NCI-H526 treated with DMSO at 0.1 percent for 48 hours (cell line): ENCODE data around the gene DYTN.
"Not testable (repeated sequence)": the region's sequence is repeated elsewhere in the genome, so short reads cannot be mapped to it uniquely, and the experiment has no call there.

Experiments
- DNase-seq: peaks from one replicate; lab custom pipeline; 2025; lab: John Stamatoyannopoulos, UW

DYTN gene, protein sequence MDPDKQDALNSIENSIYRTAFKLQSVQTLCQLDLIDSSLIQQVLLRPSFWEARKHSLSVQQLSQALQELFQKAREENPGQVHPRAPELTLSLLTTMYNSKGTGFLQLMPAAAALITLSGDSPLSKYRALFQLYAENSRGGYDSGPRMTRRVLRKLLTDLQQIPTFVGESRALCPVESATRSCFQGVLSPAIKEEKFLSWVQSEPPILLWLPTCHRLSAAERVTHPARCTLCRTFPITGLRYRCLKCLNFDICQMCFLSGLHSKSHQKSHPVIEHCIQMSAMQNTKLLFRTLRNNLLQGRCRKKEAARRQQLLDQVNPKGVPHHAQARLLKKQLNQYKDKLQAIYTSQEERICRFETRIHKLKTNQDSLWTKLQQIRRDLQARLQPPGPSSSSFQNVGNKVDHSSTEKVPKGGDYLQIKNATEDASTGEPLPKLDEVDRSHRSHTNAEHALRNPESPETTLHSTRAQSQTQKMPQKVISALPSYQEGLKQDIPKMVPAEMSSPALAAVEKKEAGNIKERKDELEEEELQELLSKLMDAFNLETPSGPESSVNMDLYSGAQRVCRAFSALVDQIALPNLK

DNA sequence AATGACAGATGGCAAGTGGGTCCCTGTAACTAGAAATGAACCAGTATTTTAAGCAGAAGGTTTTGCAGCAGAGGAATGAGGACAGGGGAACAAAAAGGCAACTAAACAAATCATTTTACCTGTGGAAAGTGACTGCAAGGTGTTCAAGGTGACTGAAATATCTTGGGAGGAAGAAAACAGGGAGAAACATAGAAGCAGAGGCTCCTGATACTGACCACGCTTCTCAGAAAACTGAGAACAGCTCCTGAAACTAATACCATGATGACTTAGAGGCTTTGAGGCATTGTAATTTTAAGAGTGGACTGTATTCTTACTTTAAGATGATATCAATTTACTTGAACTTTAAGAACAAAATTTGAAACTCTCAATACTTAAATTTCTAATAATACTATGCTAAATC lies at the start of gene DYTN:
DYTN (minus strand) TSS at position 101 of the 400 bp plus-strand sequence. CDS start 117 bp downstream, outside the sequence.
- DNase-seq: no peak

GRCh38 chr2:206766057-206766930 lies 48.1 kb upstream of the DYTN start:
- no peak for DNase-seq

DNA sequence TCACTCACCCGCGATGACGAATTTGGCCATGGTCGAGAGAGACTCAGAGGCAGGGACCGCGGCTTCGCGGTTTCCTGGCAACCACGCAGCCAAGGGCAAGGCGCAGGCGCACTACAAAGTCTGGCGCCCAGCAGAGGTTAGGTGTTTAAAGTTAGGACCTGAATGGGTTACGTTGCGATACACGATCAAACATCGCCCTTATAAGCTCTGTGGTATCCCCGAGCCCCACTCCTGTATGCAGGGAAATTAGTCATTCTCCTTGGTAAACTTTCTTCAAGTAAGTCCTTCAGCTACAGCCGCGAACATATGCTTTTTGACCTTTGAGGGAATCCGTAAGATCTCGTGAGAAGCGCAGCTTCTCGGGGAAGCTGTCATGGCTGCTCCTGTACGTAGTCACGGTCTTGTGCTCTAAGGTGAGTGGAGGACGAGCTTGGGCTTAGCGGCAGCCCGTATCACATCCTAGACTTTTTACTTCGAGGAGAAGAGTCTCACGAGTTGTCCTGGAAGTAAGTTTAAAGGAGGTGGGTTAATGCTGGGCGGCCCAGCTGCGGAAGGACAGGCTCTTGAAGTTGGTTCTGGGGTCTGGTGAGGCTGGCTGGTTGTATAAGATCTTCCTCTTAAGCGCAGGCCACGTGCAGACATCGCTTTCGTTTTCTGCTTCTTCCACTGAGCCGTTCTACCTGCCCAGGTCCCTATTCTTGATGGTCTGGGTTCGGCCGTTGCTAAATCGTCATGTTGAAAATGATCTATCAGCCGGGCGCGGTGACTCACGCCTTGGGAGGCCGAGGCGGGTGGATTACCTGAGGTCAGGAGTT lies 47.3 kb upstream of the DYTN start, which contains the start of the genes FASTKD2 and MDH1B:
FASTKD2 (plus strand) TSS at position 365 of the 815 bp plus-strand sequence. CDS start 1,088 bp downstream, outside the sequence.
MDH1B (minus strand) TSS at position 87 of the 815 bp plus-strand sequence; CDS start at position 30, 57 bp downstream.
- DNase-seq: peak; percentile 88

DNA sequence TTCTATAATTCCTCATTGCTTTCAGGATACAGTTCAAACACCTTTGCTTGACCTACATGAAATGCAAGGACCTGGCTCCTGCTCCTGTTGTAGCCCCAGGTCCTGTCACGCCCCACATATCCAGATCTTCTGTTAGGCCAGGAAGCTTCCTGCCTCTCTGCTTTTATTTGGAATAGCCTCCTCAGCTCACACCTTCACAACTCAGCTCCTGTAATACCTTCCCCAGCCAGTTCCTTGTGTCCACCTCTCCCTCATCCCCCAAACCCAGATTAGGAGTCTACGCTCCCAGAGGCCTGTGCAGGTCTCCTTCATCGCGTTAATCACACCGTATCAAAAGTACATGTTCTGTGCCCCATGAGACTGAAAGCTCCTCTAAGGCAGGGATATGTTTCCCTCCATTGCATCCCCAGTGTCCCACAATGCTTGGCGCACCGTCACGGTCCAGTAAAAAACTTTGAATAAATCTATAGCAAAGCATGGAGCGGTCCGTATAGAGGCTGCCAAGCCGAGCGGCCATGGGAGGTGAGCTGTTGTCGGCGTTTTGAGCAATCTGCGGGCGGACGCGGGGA lies 46.6 kb upstream of the DYTN start:
- DNase-seq: peak; percentile 79

- DNase-seq: no peak
Measured at GRCh38 chr2:206756816-206757215, 38.6 kb upstream of the DYTN start.

GRCh38 chr2:206740800-206741199 lies 22.6 kb upstream of the DYTN start:
- DNase-seq: no peak

- no peak for DNase-seq
Measured at GRCh38 chr2:206739271-206739670, 21.1 kb upstream of the DYTN start.

DNA sequence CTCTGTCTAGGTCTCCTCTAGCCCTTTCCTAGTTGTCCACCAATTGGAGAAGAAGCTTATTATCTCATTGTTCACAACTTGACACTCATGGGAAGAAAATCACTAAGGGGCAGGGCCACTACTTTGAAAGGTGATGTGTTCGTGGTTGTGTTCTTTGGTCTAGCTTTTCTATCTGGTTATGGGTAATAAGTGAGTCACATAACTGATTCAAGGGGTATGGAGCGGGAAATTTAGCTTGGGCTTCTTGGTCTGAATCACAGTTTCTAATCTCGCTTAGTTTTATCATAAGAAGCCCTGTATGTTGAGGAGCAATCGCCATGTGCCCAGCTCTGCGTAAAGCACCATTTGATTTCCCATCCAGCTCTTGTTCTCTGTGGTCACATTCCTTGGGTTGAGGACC lies 18.7 kb upstream of the DYTN start:
- no peak for DNase-seq

- no peak for DNase-seq
Measured at GRCh38 chr2:206733341-206733740, 15.1 kb upstream of the DYTN start.

DNA sequence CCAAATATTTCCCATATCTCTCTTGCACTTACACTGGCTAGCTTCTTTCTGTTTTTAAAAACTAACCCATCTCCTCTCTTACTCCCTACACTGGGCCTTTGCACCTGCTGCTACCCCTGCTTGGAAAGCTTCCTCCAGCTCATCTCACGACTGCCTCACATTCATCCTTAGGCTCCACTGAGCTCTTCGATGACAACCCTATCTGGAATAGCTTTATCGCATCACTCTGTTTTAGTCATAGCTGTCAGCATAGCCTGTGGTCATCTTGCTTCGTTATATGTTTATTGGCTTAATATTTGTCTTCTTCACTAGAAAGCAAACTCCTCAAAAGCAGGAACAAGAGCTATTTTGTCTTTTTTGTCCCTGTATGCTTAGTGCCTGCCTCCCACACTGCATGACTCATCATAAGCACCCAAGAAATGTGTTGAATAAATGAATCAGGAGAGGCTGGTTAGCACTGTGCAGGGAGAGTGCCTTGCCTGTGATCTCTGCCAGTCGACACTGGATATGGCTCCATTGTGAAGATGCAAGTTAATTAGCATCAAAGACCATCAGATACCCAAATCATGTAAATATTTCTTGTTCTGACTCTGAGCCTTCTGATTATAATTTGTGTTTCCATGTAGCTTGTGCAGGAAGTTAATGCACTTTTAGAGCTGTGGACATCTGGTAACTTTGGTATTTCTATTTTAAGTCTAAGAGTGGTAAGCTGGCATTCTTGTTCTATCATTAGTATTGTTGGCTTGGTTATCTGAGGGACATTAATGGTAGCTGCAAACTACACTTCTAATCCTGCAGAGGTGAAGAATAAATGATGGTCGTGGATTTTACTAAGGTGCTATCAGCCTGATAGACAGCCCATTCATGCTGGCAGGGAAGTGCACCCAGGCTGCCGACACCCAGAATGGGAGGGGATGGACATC lies 10.3 kb upstream of the DYTN start:
- no peak for DNase-seq

DNA sequence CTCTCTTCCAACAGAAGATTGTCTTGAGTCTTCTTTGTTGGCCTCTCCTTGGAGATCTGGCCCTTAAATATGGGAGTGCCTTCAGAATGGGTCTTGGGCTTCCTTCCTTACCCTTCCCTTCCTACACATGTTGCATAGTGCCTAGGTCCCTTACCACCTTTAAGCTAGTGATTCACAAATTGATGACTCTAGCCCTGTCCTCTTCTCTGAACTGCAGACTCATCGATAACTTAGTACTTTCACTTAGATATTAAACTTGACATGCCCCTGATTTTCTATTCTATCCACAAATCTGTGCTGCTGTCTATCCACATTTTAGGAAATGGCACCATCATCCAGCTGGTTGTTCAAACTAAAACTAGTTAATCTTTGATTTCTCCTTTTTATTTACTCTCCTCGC lies 9.1 kb upstream of the DYTN start:
- no peak for DNase-seq

- no peak for DNase-seq
Measured at GRCh38 chr2:206723288-206723687, 5.1 kb upstream of the DYTN start.

DNA sequence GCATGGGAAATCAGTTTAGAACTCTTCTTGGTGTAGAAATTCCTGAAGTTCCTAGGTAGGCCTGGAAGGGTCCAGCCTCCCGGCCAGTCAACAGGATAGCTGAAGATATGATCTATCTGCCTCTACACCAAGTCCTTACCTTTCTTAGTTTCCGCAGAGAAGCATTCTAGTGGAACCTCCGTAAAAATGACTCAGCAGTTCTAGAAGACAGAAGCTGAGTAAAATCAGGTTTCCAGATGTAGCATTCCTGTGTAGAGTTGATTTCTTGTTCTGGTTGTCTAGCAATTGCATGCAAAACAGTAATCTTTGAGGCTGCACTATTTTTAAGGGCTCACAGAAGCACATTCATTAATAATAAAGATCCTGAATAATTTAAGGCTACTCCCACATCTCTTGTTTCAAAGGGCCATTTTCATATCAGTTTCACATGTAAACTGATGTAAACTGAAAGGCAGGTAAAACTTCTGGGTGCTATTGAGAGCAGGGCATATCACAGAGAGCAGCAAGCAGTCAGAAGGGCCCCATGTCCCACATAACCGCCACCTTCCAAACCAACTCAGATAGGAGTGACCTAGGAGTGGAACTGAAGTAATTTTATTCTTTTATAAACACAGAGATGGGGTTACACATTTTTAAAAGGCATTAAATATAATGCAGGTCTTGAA lies 3.2 kb upstream of the DYTN start:
- DNase-seq: no peak

GRCh38 chr2:206716623-206717022 lies 1.6 kb downstream of the DYTN start:
- no peak for DNase-seq

DNA sequence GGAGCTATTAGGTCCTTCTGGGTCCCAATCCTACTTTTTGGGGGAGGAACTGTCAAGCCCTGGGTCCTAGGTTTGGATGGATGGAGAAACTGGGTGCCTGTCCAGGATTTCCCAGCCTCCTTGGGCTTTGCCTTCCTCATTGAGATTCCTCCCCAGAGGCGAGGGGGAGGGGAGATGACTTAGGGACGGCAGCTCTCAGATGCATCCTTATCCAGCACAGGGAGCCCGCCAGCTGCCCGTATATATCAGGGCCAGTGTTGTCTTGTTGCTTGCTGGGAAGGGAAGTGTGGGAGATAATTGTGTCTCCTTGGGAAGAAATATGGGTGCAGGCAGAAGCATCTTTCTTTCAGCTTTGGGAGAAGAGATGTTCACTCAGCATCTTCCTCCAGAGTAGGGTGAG lies 3.0 kb downstream of the DYTN start:
- DNase-seq: not testable (repeated sequence)

- DNase-seq: no peak
Measured at GRCh38 chr2:206713746-206714145, 4.5 kb downstream of the DYTN start.

DNA sequence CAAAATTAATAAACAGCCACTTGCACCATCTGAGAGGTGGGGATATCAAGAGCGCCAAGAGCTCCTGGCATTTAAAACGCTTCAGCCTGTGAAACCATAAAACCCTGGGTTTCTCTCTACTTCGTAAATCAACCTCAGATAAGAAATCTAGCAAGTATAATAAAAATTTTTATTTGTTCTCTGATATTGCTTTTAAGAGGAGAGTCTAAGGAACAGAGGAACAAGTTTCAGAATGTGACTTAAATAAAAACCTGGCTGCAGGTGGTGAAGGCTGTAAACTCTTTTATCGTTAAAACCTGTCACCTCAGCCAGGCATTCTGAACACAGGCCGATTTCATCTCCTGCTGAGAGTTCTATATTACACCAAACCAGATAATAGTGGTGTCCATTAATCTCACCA lies 9.9 kb downstream of the DYTN start:
- no peak for DNase-seq

DNA sequence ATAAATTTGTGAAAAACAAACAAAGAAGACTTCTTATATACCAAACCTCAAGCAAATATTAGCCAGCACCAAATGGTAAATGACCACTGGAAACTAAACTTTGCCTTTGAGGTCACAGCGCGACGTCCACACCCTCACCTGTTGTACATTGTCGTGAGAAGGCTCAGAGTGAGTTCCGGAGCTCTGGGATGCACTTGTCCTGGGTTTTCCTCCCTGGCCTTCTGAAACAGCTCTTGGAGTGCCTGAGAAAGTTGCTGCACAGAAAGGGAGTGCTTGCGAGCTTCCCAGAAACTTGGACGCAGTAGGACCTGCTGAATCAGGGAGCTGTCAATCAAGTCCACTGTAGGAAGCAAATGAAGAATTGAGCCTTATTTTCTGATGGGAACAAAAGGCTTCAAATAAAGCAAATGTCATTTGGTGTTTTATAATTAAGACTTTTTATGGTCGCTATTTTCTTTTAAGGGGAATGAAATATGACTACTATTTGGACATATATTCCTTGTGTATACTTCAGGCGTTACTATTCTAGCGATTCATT lies 11.0 kb downstream of the DYTN start:
- DNase-seq: no peak

DNA sequence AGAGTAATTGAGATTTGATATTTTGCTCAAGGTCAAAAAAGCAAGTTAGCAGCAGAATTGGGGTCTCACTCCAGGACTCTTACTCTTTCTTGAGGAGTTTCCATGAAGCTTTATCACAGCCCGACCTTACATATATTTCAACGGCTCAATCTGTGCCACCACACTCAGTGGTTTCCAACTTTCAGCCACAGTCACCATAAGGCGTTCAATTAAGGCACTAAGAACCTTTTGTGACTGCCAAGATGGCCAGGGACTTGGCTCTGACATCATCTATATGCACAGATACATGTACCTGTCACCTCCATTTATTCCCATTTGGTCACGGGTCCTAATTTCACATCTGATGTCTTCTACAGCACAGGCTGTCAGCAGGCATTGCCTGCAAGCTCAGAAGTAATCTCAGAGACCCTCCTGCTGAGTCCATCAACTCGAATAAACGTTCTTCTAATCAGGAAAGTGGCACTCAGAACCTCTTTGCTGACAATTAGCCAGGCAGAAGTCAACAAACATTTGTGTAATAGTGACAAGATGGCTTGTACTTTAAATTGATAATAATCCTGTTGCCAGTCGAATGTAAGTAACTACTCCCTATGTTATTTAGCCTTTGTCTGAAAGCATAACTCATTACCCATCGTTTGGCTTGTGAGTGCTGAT lies 16.1 kb downstream of the DYTN start:
- no peak for DNase-seq
